Dermis microvascular lymphatic vessel endothelial cell (primary cell): ENCODE measurements around the gene TBXT. TPM values are rescaled to one million over a fixed set of nuclear protein-coding genes. Genes with fewer than 3 reads are reported as not detected.
"Not testable (repeated sequence)": the region's sequence is repeated elsewhere in the genome, so short reads cannot be mapped to it uniquely, and the experiment has no call there.

Experiments used
- DNase-seq, 2 donors: peaks; one replicate each; pipeline versions ENCODE4 v3.0.0 to v3.0.0-alpha.2; 2010; ENCODE audit warnings: low read depth in 2 of 2
- total RNA-seq: library from RNA; depleted of rRNA; stranded (reverse); fragments of >200 nt; gene quantifications from 2 replicates; pipeline ENCODE4 v1.2.1, GENCODE V29; 2014

The TBXT gene
- total RNA-seq, 1 donor from 2014 or later, result not detected

GRCh38 chr6:166169549-166170421 lies 2.1 kb upstream of the TBXT start:
- DNase-seq, result no peak

DNA sequence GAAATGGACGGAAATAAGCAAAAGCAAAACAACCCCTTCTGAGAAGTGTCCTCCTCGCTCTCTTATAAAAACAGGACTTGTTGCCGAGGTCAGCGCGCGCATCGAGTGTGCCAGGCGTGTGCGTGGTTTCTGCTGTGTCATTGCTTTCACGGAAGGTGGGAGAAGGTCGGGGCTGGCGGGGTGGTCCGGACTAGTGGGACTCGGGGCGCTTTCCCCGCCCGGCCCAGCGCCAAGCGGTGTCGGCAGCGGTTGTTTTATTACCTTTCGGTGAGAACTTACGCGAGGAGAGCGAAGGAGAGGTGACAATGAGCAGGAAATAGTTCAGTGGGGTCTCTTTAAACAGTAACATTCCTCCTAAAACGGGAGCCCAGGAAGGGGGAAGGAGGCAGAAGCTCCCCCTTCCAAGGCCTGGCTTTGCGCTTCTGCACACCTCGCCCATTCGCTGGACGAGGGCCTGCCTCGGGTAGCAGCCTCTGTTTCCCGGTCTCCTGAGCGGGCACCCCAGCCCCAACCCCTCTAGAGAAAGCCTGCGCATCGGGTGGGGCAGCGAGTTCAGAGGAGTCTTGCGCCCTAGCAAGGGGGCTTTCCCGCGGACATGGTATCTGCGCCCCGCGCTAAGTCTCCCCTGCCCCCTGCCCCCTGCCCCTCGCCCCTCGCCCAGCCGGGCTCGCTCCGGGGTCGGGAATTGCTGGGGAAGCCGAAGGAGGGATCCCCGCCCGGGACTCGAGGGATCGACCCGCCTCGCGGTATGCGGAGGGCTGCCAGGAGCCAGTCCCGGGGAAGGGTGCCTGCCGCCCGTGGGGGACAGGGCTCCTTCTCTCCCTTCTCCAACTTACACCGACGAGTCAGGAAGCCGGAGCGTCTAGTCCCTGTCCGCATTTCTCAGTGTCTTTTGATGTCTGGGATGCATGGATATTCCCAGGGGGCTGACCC lies 1.2 kb upstream of the TBXT start:
- DNase-seq, result no peak

DNA sequence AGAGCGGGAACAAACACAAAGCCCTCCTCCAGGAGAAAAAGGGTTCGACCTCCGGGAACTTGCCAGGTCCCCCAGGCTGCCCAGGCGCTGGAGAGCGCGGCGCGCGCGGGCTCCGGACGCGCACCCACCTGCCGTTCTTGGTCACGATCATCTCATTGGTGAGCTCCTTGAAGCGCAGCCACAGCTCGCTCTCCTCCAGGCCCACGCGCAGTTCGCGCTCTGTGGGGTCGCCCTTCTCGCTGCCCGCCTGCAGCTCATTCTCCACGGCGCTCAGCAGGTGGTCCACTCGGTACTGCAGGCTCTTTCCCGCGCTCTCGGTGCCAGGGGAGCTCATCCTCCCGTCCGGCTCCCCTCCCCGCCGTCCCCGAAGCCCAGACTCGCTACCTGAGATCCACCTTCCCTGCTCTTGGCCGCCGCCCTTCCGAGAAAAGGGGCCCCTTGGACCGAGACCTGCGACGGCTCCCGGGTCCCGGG lies 356 bp downstream of the TBXT start:
- no peak for DNase-seq

DNA sequence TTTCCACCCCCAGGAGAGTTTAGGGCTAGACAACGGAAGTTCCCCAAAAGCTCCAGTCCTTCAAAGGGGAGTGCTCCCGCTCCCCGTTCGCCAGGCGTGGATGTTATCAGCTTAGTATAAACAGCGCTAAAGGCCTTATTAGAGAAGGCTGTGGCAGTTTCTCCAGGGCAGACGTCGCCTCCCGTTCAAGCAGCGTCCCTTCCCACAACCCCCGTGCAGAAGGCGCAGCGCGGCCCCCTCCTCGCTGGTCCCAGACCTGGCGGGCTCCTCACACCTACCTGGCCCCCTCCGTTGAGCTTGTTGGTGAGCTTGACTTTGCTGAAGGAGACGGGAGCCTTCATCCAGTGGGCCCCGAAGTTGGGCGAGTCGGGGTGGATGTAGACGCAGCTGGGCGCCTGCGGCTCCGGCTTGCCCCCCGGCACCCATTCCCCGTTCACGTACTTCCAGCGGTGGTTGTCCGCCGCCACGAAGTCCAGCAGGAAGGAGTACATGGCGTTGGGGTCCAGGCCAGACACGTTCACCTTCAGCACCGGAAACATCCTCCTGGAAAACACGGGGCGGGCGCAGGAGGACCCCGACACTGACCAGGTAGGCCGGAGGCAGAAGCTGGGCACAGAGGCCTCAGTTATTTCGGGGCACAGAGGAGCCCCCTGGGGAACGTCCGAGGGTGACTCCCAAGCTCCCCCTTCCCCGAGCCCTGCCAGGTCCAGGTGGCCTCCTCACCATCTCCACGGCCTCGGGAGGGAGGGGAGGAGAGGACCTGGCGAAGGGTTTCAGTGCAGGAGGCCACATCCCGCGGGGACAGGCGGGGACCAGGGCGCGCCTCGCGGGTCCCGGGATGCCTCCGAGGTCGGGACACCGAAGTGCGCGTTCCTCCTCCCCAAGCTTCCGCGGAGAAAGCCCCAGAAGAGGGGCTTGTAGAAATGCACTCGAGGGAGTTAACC lies 1.1 kb downstream of the TBXT start:
- DNase-seq, result no peak

DNA sequence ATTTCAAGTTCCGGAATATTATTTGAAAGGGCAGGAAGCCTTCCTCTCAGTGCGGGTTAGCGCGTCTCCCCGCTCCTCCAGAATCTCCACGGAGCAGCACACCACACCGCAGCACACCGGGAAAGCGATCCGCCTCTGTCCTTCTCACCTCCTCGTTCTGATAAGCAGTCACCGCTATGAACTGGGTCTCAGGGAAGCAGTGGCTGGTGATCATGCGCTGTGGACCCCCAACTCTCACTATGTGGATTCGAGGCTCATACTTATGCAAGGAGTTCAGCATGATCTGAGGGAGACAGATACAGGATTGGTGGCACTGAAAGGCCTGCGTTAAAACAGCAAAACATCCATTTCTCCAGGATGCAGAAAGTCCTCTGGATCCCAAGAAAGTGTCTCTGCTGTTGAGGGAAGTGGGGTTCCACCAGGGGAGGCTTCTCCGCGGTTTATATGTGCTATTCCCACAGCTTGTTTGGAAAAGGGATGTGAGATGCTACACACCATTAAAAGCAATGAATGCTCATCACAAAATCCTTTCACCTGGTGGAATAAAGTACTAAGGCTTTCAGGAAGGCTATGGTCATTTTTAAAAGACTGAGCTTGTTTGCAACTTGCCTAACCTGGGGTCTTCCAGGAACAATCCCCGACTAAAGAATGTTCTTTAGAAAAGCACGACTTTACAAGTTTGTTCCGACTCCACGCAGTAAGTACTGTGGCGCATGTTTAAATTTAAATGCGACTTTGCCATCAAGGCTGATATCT lies 1.9 kb downstream of the TBXT start:
- DNase-seq, result no peak

- no peak for DNase-seq
Measured at GRCh38 chr6:166162599-166163342, 4.9 kb downstream of the TBXT start.

DNA sequence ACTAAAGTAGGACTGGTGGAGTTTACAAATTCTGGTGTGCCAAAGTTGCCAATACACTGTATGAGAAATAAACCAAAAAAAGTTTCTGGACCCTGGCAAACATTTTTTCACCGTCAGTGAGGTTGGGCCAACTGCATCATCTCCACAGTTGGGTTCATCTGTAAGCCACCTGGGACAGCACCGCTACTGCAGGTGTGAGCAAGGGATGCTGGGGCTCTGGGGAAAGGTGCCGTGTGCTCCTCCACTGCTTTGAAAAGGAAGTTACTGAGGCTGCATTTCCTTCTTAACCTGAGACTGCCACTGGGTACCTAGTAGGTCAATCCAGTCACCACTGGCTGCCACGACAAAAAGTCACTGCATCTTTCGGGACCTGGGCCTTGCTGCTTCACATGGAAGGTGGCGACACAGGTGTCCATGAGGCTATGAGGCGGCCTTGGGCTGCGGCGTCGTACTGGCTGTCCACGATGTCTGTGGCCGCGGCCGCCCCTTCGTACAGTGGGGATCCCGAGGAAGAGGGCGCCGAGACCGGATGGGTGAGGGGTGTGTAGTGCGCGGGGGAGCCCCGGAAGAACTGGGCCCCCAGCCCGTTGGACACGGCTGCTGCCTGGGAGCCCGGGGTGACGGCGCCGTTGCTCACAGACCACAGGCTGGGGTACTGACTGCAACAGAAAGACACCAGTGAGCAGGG lies 9.6 kb downstream of the TBXT start:
- DNase-seq, result no peak

DNA sequence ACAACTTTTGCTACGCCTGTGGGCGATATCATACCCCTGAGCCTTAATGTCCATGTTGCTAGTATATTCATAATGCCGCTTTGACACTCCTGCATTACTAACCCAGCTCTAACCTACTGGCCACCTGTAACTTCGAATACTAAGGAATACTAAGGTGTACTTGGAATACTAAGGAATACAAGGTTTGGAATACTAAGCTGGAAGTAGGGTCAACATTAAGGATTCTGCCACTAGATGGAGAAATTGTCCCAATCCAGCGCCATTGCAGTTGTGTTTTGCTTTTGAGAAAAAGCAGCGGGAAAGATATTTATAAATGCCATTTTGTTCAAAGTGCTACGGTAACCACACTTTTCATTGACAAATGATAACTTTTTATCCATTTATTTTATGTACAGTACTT lies 10.7 kb downstream of the TBXT start:
- peak in 1 of 2 donors; percentile 5 for DNase-seq

DNA sequence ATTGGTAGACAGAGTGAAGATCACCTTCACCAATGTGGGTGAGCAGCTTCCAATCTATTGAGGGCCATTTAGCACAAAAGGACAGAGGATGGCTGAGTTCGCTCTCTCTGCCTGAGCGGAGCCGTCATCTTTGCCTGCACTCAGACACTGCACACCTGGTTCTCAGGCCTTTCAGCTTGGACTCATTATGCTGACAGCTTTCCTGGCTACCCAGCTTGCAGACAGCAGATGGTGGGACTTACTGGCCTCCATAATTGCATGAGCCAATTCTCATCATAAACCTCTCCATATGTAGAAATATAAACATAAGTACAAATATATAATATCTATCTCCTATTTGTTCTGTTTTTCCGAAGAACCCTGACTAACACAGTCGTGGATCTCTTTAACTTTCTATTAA lies 13.7 kb downstream of the TBXT start:
- no peak for DNase-seq

DNA sequence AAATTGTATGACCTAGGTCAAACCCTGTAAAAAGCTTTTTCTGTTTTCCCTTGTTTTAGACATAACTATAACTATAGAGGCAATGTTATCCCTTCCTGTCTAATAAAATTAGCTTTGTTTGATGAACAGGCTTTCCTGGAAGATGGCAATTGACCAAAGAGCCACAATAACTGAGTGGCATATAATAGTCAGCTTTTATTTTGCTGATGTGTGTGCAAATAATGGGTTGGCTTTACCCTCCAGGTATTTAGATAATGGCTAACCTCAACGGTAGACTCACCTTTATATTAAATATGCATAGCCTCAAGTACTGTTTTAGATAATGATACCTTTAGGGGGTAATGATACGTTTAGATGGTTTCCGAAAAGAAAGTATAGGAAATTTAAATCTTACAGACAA lies 15.0 kb downstream of the TBXT start:
- no peak for DNase-seq

- DNase-seq, result no peak
Measured at GRCh38 chr6:166151798-166152197, 15.9 kb downstream of the TBXT start.

- DNase-seq, result no peak
Measured at GRCh38 chr6:166145751-166146150, 21.9 kb downstream of the TBXT start.

- peak; percentile 63 to 79 for DNase-seq
Measured at GRCh38 chr6:166143011-166143410, 24.6 kb downstream of the TBXT start.

- no peak for DNase-seq
Measured at GRCh38 chr6:166127624-166128472, 39.8 kb downstream of the TBXT start.

DNA sequence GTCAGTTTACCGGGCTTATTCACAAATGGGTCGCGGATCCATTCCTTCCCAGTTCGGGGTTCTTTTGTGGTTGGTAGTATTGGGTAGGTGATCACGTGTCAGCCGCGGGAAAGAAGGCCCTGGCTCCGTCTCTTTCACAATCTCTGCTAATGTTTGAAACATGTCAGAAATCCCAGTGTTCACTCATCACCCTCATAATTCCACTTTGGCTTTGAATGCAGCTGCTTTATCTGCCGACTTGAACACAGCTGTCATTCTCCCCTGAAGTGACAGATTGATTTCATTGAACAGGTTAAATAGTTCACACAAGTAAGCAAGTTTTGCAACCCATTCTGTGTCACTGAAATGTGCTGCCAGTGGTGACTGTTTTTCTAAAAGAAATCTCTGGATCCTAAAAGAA lies 44.5 kb downstream of the TBXT start:
- not testable (repeated sequence) for DNase-seq

- no peak for DNase-seq
Measured at GRCh38 chr6:166121726-166122125, 45.9 kb downstream of the TBXT start.

- no peak for DNase-seq
Measured at GRCh38 chr6:166119116-166119911, 48.3 kb downstream of the TBXT start.
